B cell (primary cell): Measurements from ENCODE around the gene HOXB8. TPM values are rescaled to one million over a fixed set of nuclear protein-coding genes. Genes with fewer than 3 reads are reported as not detected.

Source experiments
- ATAC-seq: fragments of 200-7000 bp; cut with Tn5 transposase; one replicate; pipeline ENCODE4 v1.10.0; 2021; ENCODE audit warnings: low read depth, mild to moderate bottlenecking, moderate number of reproducible peaks, moderate library complexity
- CTCF ChIA-PET: fragments of 350-600 bp; sonication (Branson Sonifier 250); formaldehyde crosslinking; loops from one replicate; lab custom pipeline; 2021; ENCODE audit warnings: antibody characterized with exemption, inconsistent platforms; lab: Charles Lee
- POLR2A ChIA-PET: fragments of 350-600 bp; sonication (Branson Sonifier 250); formaldehyde crosslinking; loops from one replicate; lab custom pipeline; 2021; ENCODE audit warnings: antibody characterized with exemption; lab: Charles Lee
- DNase-seq: peaks from one replicate; pipeline ENCODE4 v3.0.0; 2013
- H2AFZ ChIP-seq: 2 replicates; pipeline ENCODE4 v1.6.1; 2012; ENCODE audit warnings: mild to moderate bottlenecking, low read depth, low read length; ENCODE audit not compliant: insufficient read depth, poor library complexity, severe bottlenecking
- H3K27ac ChIP-seq, 2 donors: 1 replicate in 1 of 2; 2 replicates in 1 of 2; pipeline ENCODE4 v1.5.1; 2012 to 2013; ENCODE audit warnings: low read length in 2 of 2, mild to moderate bottlenecking in 2 of 2, moderate library complexity in 1 of 2
- H3K27me3 ChIP-seq, 4 experiments: fragments of 200-600 bp in 1 of 4; sonication (generic) in 1 of 4; replicated peaks in 1 of 4; 1 replicate in 2 of 4; 2 replicates in 2 of 4; pipeline versions ENCODE4 v1.6.1 to v1.7.0; 2013 to 2016; ENCODE audit warnings: low read length in 3 of 4, mild to moderate bottlenecking in 2 of 4, mixed read lengths in 1 of 4, moderate library complexity in 1 of 4; ENCODE audit not compliant: insufficient read depth in 4 of 4, control insufficient read depth in 3 of 4; ENCODE audit errors: control extremely low read depth in 1 of 4
- H3K36me3 ChIP-seq, 2 experiments: replicated peaks in 1 of 2; 1 replicate in 1 of 2; 2 replicates in 1 of 2; pipeline versions ENCODE4 v1.6.1 to v1.7.1; 2013; ENCODE audit warnings: low read length in 1 of 2; ENCODE audit not compliant: insufficient read depth in 2 of 2, control insufficient read depth in 1 of 2; ENCODE audit errors: control extremely low read depth in 1 of 2, extremely low read depth in 1 of 2
- H3K4me1 ChIP-seq, 2 donors: fragments of 200-600 bp in 1 of 2; sonication (generic) in 1 of 2; 1 replicate in 1 of 2; 2 replicates in 1 of 2; pipeline versions ENCODE4 v1.5.1 to v1.6.1; 2013 to 2017; ENCODE audit warnings: low read length in 2 of 2; ENCODE audit not compliant: control insufficient read depth in 2 of 2, insufficient read depth in 2 of 2
- H3K4me2 ChIP-seq: replicated peaks from 2 replicates; pipeline ENCODE3; 2012; ENCODE audit warnings: mild to moderate bottlenecking, low read depth, low read length; ENCODE audit not compliant: poor library complexity, severe bottlenecking
- H3K4me3 ChIP-seq, 5 experiments: fragments of 200-600 bp in 1 of 5; sonication (generic) in 1 of 5; 1 replicate in 3 of 5; 2 replicates in 2 of 5; pipeline versions ENCODE4 v1.5.1 to v1.7.0; 2011 to 2016; ENCODE audit warnings: low read length in 4 of 5, mild to moderate bottlenecking in 4 of 5, low read depth in 2 of 5, control low read depth in 1 of 5, moderate library complexity in 1 of 5; ENCODE audit not compliant: insufficient read depth in 1 of 5; ENCODE audit errors: control extremely low read depth in 1 of 5, extremely low read depth in 1 of 5
- H3K79me2 ChIP-seq: fragments of 200-600 bp; sonication (generic); one replicate; pipeline ENCODE4 v1.6.0; 2016; ENCODE audit warnings: low read length; ENCODE audit not compliant: control insufficient read depth, insufficient read depth
- H3K9ac ChIP-seq: fragments of 200-600 bp; sonication (generic); 2 replicates; pipeline ENCODE4 v1.6.1; 2017; ENCODE audit warnings: mild to moderate bottlenecking, low read length, moderate library complexity
- H3K9me3 ChIP-seq, 3 donors: one replicate each; pipeline versions ENCODE4 v1.6.1 to v1.7.1; 2013; ENCODE audit warnings: low read length in 2 of 3; ENCODE audit not compliant: control insufficient read depth in 2 of 3, insufficient read depth in 1 of 3; ENCODE audit errors: control extremely low read depth in 1 of 3
- H4K20me1 ChIP-seq: 2 replicates; pipeline ENCODE4 v1.6.0; 2012; ENCODE audit warnings: mild to moderate bottlenecking, low read length; ENCODE audit not compliant: insufficient read depth, control insufficient read depth, poor library complexity, severe bottlenecking
- H3K27ac Mint-ChIP-seq: one replicate; pipeline ENCODE4 v1.8.0; 2021; ENCODE audit warnings: mixed read lengths
- H3K27me3 Mint-ChIP-seq: one replicate; pipeline ENCODE4 v1.8.0; 2021; ENCODE audit warnings: mixed read lengths
- H3K4me1 Mint-ChIP-seq: one replicate; pipeline ENCODE4 v1.8.0; 2021; ENCODE audit warnings: mixed read lengths
- H3K4me3 Mint-ChIP-seq: one replicate; pipeline ENCODE4 v1.8.0; 2021; ENCODE audit warnings: mixed read lengths
- H3K9me3 Mint-ChIP-seq: one replicate; pipeline ENCODE4 v1.8.0; 2022; ENCODE audit warnings: mixed read lengths; ENCODE audit not compliant: insufficient read depth
- EZH2 ChIP-seq: IDR thresholded peaks from 2 replicates; pipeline ENCODE4 v1.6.1; 2012; ENCODE audit warnings: borderline replicate concordance, low read depth, mild to moderate bottlenecking, moderate library complexity, low read length; ENCODE audit not compliant: insufficient read depth, poor library complexity, severe bottlenecking
- WGBS: methylation state at CpG from one replicate; pipeline ENCODE4 v1.1.5; 2013; ENCODE audit warnings: missing lambda C conversion rate; ENCODE audit not compliant: insufficient coverage; 5-methylcytosine and 5-hydroxymethylcytosine counted together
- intact Hi-C: fragments of 100-400 bp; cut with micrococcal nuclease; formaldehyde crosslinking; loops from one replicate; pipeline ENCODE4 v1.10.0; 2022
- polyA plus RNA-seq: library from polyadenylated mRNA; depleted of rRNA; stranded (reverse); fragments of >200 nt; gene quantifications from 2 replicates; pipeline ENCODE4 v1.2.3, GENCODE V29; 2012
- total RNA-seq, 2 donors: library from RNA; stranded (reverse); fragments of 120-200 nt in 1 of 2; gene quantifications; 1 replicate in 1 of 2; 2 replicates in 1 of 2; pipeline versions ENCODE4 v1.2.3 to v1.2.4, GENCODE V29; 2013 to 2022
- TF ChIP-seq, protein P1 (sequence below): fragments of 200-600 bp; IDR thresholded peaks from one replicate; pipeline ENCODE4 v1.8.0; 2022; ENCODE audit warnings: antibody characterized with exemption, mild to moderate bottlenecking

The HOXB8 gene
- total and polyA plus RNA-seq, 2 donors (not counting 1 experiment from before 2014, with no cell fraction given): not detected

DNA sequence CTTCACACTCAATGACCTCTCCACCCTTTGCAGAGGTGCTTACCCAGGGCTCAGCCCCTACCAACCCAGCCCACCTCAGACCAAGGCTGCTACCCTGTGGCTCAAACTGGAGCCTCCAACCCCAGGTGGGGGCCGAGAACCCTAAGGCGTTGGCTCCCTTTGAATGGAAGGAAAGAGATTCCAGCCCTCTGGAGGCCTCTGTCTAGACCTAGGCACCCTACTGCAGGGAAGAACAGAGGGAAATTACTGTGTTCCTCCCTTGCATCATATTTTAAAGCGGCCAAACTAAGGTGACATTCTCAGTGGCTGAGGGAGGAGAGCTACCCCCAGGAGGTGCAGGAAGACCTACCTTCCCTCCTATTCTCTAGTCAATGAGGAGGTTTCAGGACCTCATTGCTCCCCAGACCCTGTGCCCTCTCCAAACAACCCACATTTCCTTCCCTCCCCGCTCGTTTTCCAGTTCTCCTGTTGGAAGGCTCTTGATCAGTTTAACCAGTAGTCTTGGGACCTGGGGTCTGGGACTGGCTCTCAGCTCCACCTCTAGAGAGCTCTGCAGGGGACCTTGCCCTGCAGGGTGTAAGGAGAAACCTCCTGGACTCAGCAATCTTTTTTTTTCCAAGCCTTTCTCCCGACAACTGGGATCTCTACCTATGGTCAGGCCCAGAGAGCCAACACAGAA lies 5.5 kb upstream of the HOXB8 start:
- Histone ChIP-seq H4K20me1 (no peaks in the 10 kb centered on the region), H3K79me2 (no peaks in the 10 kb centered on the region), H3K9ac (no peak overlapping the region), H3K4me1 (peaks cover 30 to 45% of the 10 kb centered on the region in 2 donors), H3K27me3 (peaks cover 0 to 98% (median 72%) of the 10 kb centered on the region in 4 experiments), H3K36me3 (no peaks in the 10 kb centered on the region), H3K4me2 (no peak overlapping the region), H3K27ac (no peak overlapping the region), H2AFZ (no peak overlapping the region), H3K9me3 (peaks cover 0 to 21% (median 0%) of the 10 kb centered on the region in 3 donors), H3K4me3 (no peak overlapping the region)
- intact Hi-C loops: no loop called here
- Mint-ChIP-seq H3K27me3 (peaks cover 80% of the 10 kb centered on the region), H3K27ac (no peak overlapping the region), H3K4me1 (peaks cover 22% of the 10 kb centered on the region), H3K4me3 (no peak overlapping the region), H3K9me3 (no peaks in the 10 kb centered on the region)
- WGBS: 82% methylated on average over 4 of the region's 6 CpGs
- CTCF ChIA-PET: interaction anchor here (1.1 to 2.7 kb wide), 4 partner anchors 8 to 541 kb away, joined by 3 to 11 read pairs (median 4); no protein-coding TSS in a partner anchor
- no peak for ATAC-seq
- DNase-seq: no peak
- TF ChIP-seq, protein P1, sequence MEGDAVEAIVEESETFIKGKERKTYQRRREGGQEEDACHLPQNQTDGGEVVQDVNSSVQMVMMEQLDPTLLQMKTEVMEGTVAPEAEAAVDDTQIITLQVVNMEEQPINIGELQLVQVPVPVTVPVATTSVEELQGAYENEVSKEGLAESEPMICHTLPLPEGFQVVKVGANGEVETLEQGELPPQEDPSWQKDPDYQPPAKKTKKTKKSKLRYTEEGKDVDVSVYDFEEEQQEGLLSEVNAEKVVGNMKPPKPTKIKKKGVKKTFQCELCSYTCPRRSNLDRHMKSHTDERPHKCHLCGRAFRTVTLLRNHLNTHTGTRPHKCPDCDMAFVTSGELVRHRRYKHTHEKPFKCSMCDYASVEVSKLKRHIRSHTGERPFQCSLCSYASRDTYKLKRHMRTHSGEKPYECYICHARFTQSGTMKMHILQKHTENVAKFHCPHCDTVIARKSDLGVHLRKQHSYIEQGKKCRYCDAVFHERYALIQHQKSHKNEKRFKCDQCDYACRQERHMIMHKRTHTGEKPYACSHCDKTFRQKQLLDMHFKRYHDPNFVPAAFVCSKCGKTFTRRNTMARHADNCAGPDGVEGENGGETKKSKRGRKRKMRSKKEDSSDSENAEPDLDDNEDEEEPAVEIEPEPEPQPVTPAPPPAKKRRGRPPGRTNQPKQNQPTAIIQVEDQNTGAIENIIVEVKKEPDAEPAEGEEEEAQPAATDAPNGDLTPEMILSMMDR: no peak
- TF ChIP-seq EZH2: no peak
- POLR2A ChIA-PET: no interaction called here

DNA sequence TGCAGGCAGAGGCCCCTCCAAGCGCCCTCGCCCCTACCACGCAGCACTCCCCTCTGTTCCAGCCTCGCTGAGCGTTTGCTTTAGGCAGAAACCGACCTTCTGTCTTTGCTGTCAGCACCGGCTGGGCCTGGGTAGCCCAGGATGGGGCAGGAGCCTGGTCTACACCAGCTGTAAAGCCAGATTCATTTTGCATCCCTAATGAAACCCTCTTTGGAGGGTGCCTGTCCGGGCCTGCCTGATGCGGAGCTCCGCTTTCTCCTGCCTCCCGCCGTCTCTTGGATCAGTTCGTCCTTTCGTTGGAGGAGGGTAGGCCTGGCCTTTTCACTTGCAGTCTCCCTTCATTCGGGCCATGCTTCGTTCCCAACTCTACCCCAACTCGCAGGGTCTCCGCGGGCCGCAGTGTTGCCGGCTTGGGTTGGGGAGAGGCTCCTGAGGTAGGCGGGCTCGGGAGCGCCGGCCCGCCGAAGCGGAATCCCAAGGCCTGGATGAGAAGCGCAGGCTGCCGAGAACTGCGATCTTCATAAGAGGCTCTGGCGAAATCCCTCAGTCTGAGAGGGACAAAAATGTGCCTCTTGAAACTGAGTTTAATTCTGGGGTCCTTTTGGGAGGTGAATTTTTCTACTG lies 4.8 kb upstream of the HOXB8 start:
- Mint-ChIP-seq H3K27me3 (peaks cover 83% of the 10 kb centered on the region), H3K9me3 (no peaks in the 10 kb centered on the region), H3K4me1 (peaks cover 21% of the 10 kb centered on the region), H3K27ac (no peak overlapping the region), H3K4me3 (no peak overlapping the region)
- ChIA-PET CTCF (interaction anchor here (1.1 to 2.5 kb wide), 5 partner anchors 17 to 540 kb away, joined by 3 to 24 read pairs (median 4); no protein-coding TSS in a partner anchor), POLR2A (no interaction called here)
- H3K4me2 ChIP-seq: no peak overlapping the region
- H3K27ac ChIP-seq: no peak overlapping the region
- H3K9me3 ChIP-seq: peaks cover 0 to 24% (median 0%) of the 10 kb centered on the region in 3 donors
- TF ChIP-seq EZH2: peak; percentile 25
- TF ChIP-seq, protein P1: no peak
- H2AFZ ChIP-seq: no peak overlapping the region
- no peak overlapping the region for H3K4me3 ChIP-seq
- H3K36me3 ChIP-seq: no peaks in the 10 kb centered on the region
- ATAC-seq: no peak
- 84% methylated on average over 14 of the region's 32 CpGs for whole genome bisulfite sequencing
- peaks cover 0 to 98% (median 74%) of the 10 kb centered on the region in 4 experiments for H3K27me3 ChIP-seq
- intact Hi-C loops: no loop called here
- H3K79me2 ChIP-seq: no peaks in the 10 kb centered on the region
- H4K20me1 ChIP-seq: no peaks in the 10 kb centered on the region
- H3K4me1 ChIP-seq: peaks cover 25 to 44% of the 10 kb centered on the region in 2 donors
- DNase-seq: no peak
- no peak overlapping the region for H3K9ac ChIP-seq
